Fibroblast of lung (primary cell): ENCODE measurements around the gene TCEA3. TPM values are rescaled to one million over a fixed set of nuclear protein-coding genes. Genes with fewer than 3 reads are reported as not detected.

Experiments used
- DNase-seq, 2 donors: peaks; one replicate each; pipeline versions ENCODE4 v3.0.0 to v3.0.0-alpha.2; 2010; ENCODE audit warnings: low read depth in 2 of 2
- H2AFZ ChIP-seq: 2 replicates; pipeline ENCODE4 v1.5.1; 2012; ENCODE audit warnings: low read length, control low read depth, inconsistent platforms
- H3K27ac ChIP-seq: 2 replicates; pipeline ENCODE4 v1.5.1; 2011; ENCODE audit warnings: low read length, control low read depth; ENCODE audit not compliant: insufficient read depth
- H3K27me3 ChIP-seq: 2 replicates; pipeline ENCODE4 v1.5.1; 2011; ENCODE audit warnings: mild to moderate bottlenecking, low read length; ENCODE audit not compliant: control insufficient read depth, insufficient read depth
- H3K36me3 ChIP-seq: 2 replicates; pipeline ENCODE4 v1.5.1; 2011; ENCODE audit warnings: low read length; ENCODE audit not compliant: control insufficient read depth, insufficient read depth
- H3K4me1 ChIP-seq: 2 replicates; pipeline ENCODE4 v1.5.1; 2011; ENCODE audit warnings: low read length; ENCODE audit not compliant: control insufficient read depth, insufficient read depth; ENCODE audit errors: extremely low read depth
- H3K4me2 ChIP-seq: 2 replicates; pipeline ENCODE4 v1.5.1; 2011; ENCODE audit warnings: low read length, control low read depth; ENCODE audit not compliant: insufficient read depth; ENCODE audit errors: extremely low read depth
- H3K4me3 ChIP-seq, 4 experiments: fragments of 200-600 bp in 1 of 4; sonication (generic) in 1 of 4; replicated peaks in 1 of 4; 2 replicates each; pipeline ENCODE4 v1.5.1; 2011 to 2016; ENCODE audit warnings: low read length in 4 of 4, low read depth in 3 of 4, mild to moderate bottlenecking in 3 of 4, control low read depth in 2 of 4, inconsistent platforms in 1 of 4, mixed read lengths in 1 of 4; ENCODE audit not compliant: insufficient read depth in 1 of 4; ENCODE audit errors: control extremely low read depth in 1 of 4
- H3K79me2 ChIP-seq: 2 replicates; pipeline ENCODE4 v1.5.1; 2012; ENCODE audit warnings: mild to moderate bottlenecking, low read length, inconsistent platforms; ENCODE audit not compliant: control insufficient read depth, insufficient read depth
- H3K9ac ChIP-seq: 2 replicates; pipeline ENCODE4 v1.5.1; 2011; ENCODE audit warnings: mild to moderate bottlenecking, low read length, control low read depth; ENCODE audit not compliant: insufficient read depth
- H3K9me3 ChIP-seq: 2 replicates; pipeline ENCODE4 v1.5.1; 2012; ENCODE audit warnings: low read depth, low read length; ENCODE audit not compliant: control insufficient read depth, insufficient read depth
- H4K20me1 ChIP-seq: 2 replicates; pipeline ENCODE4 v1.5.1; 2011; ENCODE audit warnings: low read length; ENCODE audit not compliant: control insufficient read depth, insufficient read depth; ENCODE audit errors: extremely low read depth
- EZH2 ChIP-seq: IDR thresholded peaks from 2 replicates; pipeline ENCODE4 v1.5.1; 2012; ENCODE audit warnings: low read length, control low read depth, mild to moderate bottlenecking; ENCODE audit errors: missing control alignments
- polyA plus RNA-seq, 2 donors: library from polyadenylated mRNA; depleted of rRNA in 1 of 2; stranded (reverse) in 1 of 2; unstranded in 1 of 2; fragments of >200 nt; gene quantifications; 2 replicates each; pipeline ENCODE4 v1.2.1, GENCODE V29; 2011 to 2012; ENCODE audit warnings: missing spikeins in 1 of 2
- total RNA-seq: library from RNA; depleted of rRNA; stranded (reverse); fragments of >200 nt; gene quantifications from 2 replicates; pipeline ENCODE4 v1.2.1, GENCODE V29; 2014
- TF ChIP-seq, protein P1 (sequence below), 2 donors: IDR thresholded peaks in 1 of 2; conservative IDR thresholded peaks in 1 of 2; 1 replicate in 1 of 2; 2 replicates in 1 of 2; pipeline ENCODE4 v1.5.1; 2011 to 2012; ENCODE audit warnings: low read length in 2 of 2, control low read depth in 1 of 2, inconsistent platforms in 1 of 2, low read depth in 1 of 2, mild to moderate bottlenecking in 1 of 2

Gene TCEA3
- total and polyA plus RNA-seq, 2 donors (not counting 1 experiment from before 2014, with no cell fraction given), result 12.3 to 44.6 TPM

DNA sequence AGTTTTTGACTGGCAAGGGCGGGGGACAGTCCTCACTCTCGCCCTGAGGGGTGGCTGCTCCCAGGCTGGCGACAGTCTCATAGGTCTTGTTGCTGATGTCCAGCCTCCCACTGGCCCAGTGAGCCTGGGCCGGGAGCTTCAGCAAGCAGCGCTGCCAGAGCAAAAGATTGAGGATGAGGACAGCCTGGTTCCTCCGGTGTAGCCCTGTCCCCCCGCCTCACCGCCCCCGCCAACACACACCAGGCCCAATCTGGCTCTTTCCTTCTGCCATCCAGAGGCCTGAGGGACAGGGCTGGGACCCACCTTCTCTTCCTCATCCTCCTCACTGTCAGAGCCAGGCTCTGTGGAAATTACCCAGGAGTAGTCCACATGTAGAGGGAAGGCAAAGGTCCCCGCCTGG is 8.6 kb upstream of the TCEA3 start:
- Histone ChIP-seq H3K27me3 (no peaks in the 10 kb centered on the region), H3K79me2 (no peaks in the 10 kb centered on the region), H4K20me1 (no peaks in the 10 kb centered on the region), H3K4me3 (no peak overlapping the region), H3K4me1 (no peaks in the 10 kb centered on the region), H2AFZ (no peak overlapping the region), H3K9me3 (no peaks in the 10 kb centered on the region), H3K4me2 (no peak overlapping the region), H3K27ac (no peak overlapping the region), H3K9ac (no peak overlapping the region), H3K36me3 (peaks cover 13% of the 10 kb centered on the region)
- TF ChIP-seq, protein P1, sequence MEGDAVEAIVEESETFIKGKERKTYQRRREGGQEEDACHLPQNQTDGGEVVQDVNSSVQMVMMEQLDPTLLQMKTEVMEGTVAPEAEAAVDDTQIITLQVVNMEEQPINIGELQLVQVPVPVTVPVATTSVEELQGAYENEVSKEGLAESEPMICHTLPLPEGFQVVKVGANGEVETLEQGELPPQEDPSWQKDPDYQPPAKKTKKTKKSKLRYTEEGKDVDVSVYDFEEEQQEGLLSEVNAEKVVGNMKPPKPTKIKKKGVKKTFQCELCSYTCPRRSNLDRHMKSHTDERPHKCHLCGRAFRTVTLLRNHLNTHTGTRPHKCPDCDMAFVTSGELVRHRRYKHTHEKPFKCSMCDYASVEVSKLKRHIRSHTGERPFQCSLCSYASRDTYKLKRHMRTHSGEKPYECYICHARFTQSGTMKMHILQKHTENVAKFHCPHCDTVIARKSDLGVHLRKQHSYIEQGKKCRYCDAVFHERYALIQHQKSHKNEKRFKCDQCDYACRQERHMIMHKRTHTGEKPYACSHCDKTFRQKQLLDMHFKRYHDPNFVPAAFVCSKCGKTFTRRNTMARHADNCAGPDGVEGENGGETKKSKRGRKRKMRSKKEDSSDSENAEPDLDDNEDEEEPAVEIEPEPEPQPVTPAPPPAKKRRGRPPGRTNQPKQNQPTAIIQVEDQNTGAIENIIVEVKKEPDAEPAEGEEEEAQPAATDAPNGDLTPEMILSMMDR (conservative IDR thresholded peaks at IDR 0.05 in 1 of 2, IDR thresholded peaks at IDR 0.05 in 1 of 2; ENCODE audit: low read depth in 1 of 2, low read length in 2 of 2), result no peak
- no peak for TF ChIP-seq EZH2
- DNase-seq, result no peak

DNA sequence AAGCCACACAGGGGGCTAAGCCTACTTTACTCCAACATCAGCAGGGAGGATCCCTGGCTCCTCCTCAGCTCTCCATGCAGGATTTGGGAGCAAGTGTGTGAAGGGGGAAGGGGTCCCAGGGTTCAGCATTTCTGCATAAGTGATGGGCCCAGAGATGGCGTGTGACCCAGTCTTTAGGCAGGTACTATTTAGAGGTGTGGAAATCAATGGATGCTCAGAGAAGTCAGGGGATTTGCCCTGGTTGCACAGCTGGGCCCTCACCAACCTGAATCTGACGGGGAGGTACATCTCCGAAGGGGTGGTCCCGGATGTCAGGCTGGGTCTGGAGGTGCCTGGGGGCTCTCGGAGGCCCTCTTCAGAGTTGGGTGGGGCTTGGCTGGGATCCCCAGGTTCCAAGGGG is 6.9 kb upstream of the TCEA3 start:
- Histone ChIP-seq H3K36me3 (peaks cover 13% of the 10 kb centered on the region), H2AFZ (no peak overlapping the region), H3K27ac (no peak overlapping the region)

DNA sequence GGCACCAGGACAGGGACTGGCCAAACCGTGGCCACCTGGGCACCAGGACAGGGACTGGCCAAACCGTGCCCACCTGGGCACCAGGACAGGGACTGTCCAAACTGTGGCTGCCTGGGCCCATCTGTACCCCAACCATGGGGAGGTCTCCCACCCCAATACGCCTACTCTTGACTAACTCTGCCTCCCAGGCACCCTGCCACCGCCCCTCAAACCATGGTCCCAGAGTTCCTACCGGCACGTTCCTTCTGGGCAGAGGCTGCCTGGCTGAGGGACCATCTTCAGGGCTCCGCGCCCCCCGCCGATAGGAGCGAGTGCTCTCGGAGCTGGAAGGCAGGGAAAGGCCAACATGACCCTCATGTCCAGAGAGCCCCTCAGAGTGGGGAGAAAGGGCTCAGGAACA is 6.3 kb upstream of the TCEA3 start:
- Histone ChIP-seq H3K27me3 (no peaks in the 10 kb centered on the region), H3K9ac (no peak overlapping the region), H3K9me3 (no peaks in the 10 kb centered on the region), H3K4me1 (no peaks in the 10 kb centered on the region), H4K20me1 (no peaks in the 10 kb centered on the region), H3K36me3 (peaks cover 13% of the 10 kb centered on the region), H2AFZ (no peak overlapping the region), H3K79me2 (no peaks in the 10 kb centered on the region), H3K4me3 (no peak overlapping the region), H3K4me2 (no peak overlapping the region), H3K27ac (no peak overlapping the region)
- TF ChIP-seq, protein P1 (conservative IDR thresholded peaks at IDR 0.05 in 1 of 2, IDR thresholded peaks at IDR 0.05 in 1 of 2; ENCODE audit: low read depth in 1 of 2, low read length in 2 of 2), result no peak
- no peak for TF ChIP-seq EZH2
- no peak for DNase-seq

More for the DNA sequence above, 6.9 kb upstream of the TCEA3 start:
- Histone ChIP-seq H3K9ac (no peak overlapping the region), H3K4me2 (no peak overlapping the region), H3K4me1 (no peaks in the 10 kb centered on the region), H4K20me1 (no peaks in the 10 kb centered on the region), H3K4me3 (no peak overlapping the region), H3K9me3 (no peaks in the 10 kb centered on the region), H3K79me2 (no peaks in the 10 kb centered on the region), H3K27me3 (no peaks in the 10 kb centered on the region)
- TF ChIP-seq, protein P1 (conservative IDR thresholded peaks at IDR 0.05 in 1 of 2, IDR thresholded peaks at IDR 0.05 in 1 of 2; ENCODE audit: low read depth in 1 of 2, low read length in 2 of 2), result no peak
- no peak for TF ChIP-seq EZH2
- DNase-seq, result no peak
